Endothelial cell of umbilical vein (primary cell): ENCODE results near the gene LIMA1. TPM values are rescaled to one million over a fixed set of nuclear protein-coding genes. Genes with fewer than 3 reads are reported as not detected.

Experiments used
- BruUV-seq: library from RNA; stranded (reverse); fragments of 400-500 nt; replicated peaks from 2 replicates; lab custom pipeline; 2021; lab: Mats Ljungman, UMichigan
- CTCF ChIA-PET: fragments of 300-600, 350-600 bp; sonication (Branson Sonifier 250); formaldehyde crosslinking; loops from one replicate; lab custom pipeline; 2021; ENCODE audit warnings: antibody characterized with exemption, inconsistent platforms; lab: Charles Lee
- POLR2A ChIA-PET: fragments of 300-600, 350-600 bp; sonication (Branson Sonifier 250); formaldehyde crosslinking; loops from one replicate; lab custom pipeline; 2021; ENCODE audit warnings: antibody characterized with exemption, inconsistent platforms; lab: Charles Lee
- DNase-seq: peaks from one replicate; pipeline ENCODE4 v3.0.0-alpha.2; 2011; ENCODE audit warnings: low read depth, low spot score
- FAIRE-seq: peaks from 2 replicates; lab custom pipeline; 2011; peaks lifted over from hg19 to GRCh38; lab: Jason Lieb, UNC
- H2AFZ ChIP-seq: 2 replicates; pipeline ENCODE4 v1.6.0; 2012; ENCODE audit warnings: low read depth, low read length, control low read depth, inconsistent platforms
- H3K27ac ChIP-seq: 2 replicates; pipeline ENCODE4 v1.5.1; 2011; ENCODE audit warnings: low read depth, mild to moderate bottlenecking, control low read depth, low read length, moderate library complexity; ENCODE audit not compliant: insufficient read depth
- H3K27me3 ChIP-seq, 2 experiments: 2 replicates each; pipeline versions ENCODE4 v1.6.0 to v1.6.1; 2011; ENCODE audit warnings: low read length in 2 of 2, mixed read lengths in 1 of 2; ENCODE audit not compliant: control insufficient read depth in 2 of 2, insufficient read depth in 2 of 2
- H3K36me3 ChIP-seq, 2 experiments: 2 replicates in 1 of 2; 3 replicates in 1 of 2; pipeline ENCODE4 v1.5.1; 2011; ENCODE audit warnings: low read length in 2 of 2, mild to moderate bottlenecking in 1 of 2, moderate library complexity in 1 of 2; ENCODE audit not compliant: control insufficient read depth in 2 of 2, insufficient read depth in 2 of 2; ENCODE audit errors: extremely low read depth in 1 of 2
- H3K4me1 ChIP-seq: 3 replicates; pipeline ENCODE4 v1.5.1; 2011; ENCODE audit warnings: mild to moderate bottlenecking, low read length; ENCODE audit not compliant: control insufficient read depth, insufficient read depth; ENCODE audit errors: extremely low read depth
- H3K4me2 ChIP-seq: 2 replicates; pipeline ENCODE4 v1.6.1; 2011; ENCODE audit warnings: low read length, control low read depth, mixed read lengths; ENCODE audit not compliant: insufficient read depth
- H3K4me3 ChIP-seq, 3 experiments: fragments of 200-600 bp in 1 of 3; sonication (generic), shearing (Covaris generic) in 1 of 3; replicated peaks in 1 of 3; 2 replicates each; pipeline ENCODE4 v1.5.1; 2011 to 2016; ENCODE audit warnings: control low read depth in 3 of 3, low read length in 3 of 3, mild to moderate bottlenecking in 2 of 3, inconsistent platforms in 1 of 3, low read depth in 1 of 3, moderate library complexity in 1 of 3; ENCODE audit not compliant: insufficient read depth in 1 of 3
- H3K79me2 ChIP-seq: 2 replicates; pipeline ENCODE4 v1.6.0; 2012; ENCODE audit warnings: low read length, inconsistent platforms; ENCODE audit not compliant: control insufficient read depth, insufficient read depth
- H3K9ac ChIP-seq: replicated peaks from 2 replicates; pipeline ENCODE3; 2011; ENCODE audit warnings: low read length, control low read depth; ENCODE audit not compliant: insufficient read depth; ENCODE audit errors: extremely low read depth
- H3K9me1 ChIP-seq: replicated peaks from 3 replicates; pipeline ENCODE4 v1.6.0; 2011; ENCODE audit warnings: mild to moderate bottlenecking, low read length; ENCODE audit not compliant: control insufficient read depth, insufficient read depth; ENCODE audit errors: extremely low read depth
- H3K9me3 ChIP-seq: replicated peaks from 2 replicates; pipeline ENCODE4 v1.5.1; 2012; ENCODE audit warnings: low read length, inconsistent platforms; ENCODE audit not compliant: control insufficient read depth, insufficient read depth
- H4K20me1 ChIP-seq: replicated peaks from 2 replicates; pipeline ENCODE3; 2011; ENCODE audit warnings: mild to moderate bottlenecking, low read length; ENCODE audit not compliant: control insufficient read depth, insufficient read depth; ENCODE audit errors: extremely low read depth
- CTCF ChIP-seq, 2 donors: IDR thresholded peaks; 1 replicate in 1 of 2; 2 replicates in 1 of 2; pipeline ENCODE4 v1.5.1; 2011; ENCODE audit warnings: low read length in 2 of 2, mild to moderate bottlenecking in 2 of 2, moderate library complexity in 2 of 2, control low read depth in 1 of 2, inconsistent platforms in 1 of 2, low read depth in 1 of 2; ENCODE audit not compliant: insufficient read depth in 1 of 2; ENCODE audit errors: extremely low read depth in 1 of 2
- EZH2 ChIP-seq: IDR thresholded peaks from 2 replicates; pipeline ENCODE4 v1.6.1; 2012; ENCODE audit warnings: borderline replicate concordance, low read depth, mild to moderate bottlenecking, moderate library complexity, low read length, inconsistent platforms; ENCODE audit not compliant: severe bottlenecking
- FOS ChIP-seq: IDR thresholded peaks from 2 replicates; pipeline ENCODE4 v1.6.1; 2011; ENCODE audit warnings: mild to moderate bottlenecking, low read length, moderate library complexity, borderline replicate concordance; ENCODE audit not compliant: insufficient read depth
- GATA2 ChIP-seq: IDR thresholded peaks from 2 replicates; pipeline ENCODE4 v1.7.0; 2011; ENCODE audit warnings: low read depth, mild to moderate bottlenecking, moderate library complexity, mixed read lengths, low read length; ENCODE audit not compliant: insufficient read length, insufficient read depth
- JUN ChIP-seq: IDR thresholded peaks from 2 replicates; pipeline ENCODE4 v1.6.1; 2011; ENCODE audit warnings: borderline replicate concordance, low read depth; ENCODE audit not compliant: insufficient read length, insufficient read depth
- MYC ChIP-seq: IDR thresholded peaks from one replicate; pipeline ENCODE4 v1.6.1; 2011; ENCODE audit warnings: mild to moderate bottlenecking, low read depth, low read length
- POLR2A ChIP-seq: IDR thresholded peaks from 2 replicates; pipeline ENCODE4 v1.6.1; 2012; ENCODE audit warnings: low read depth, mild to moderate bottlenecking, control low read depth, low read length
- POLR2AphosphoS5 ChIP-seq: IDR thresholded peaks from 2 replicates; pipeline ENCODE4 v1.6.1; 2012; ENCODE audit warnings: low read depth, mild to moderate bottlenecking, control low read depth, low read length, moderate library complexity; ENCODE audit not compliant: insufficient read depth
- dilution Hi-C: fragments of 300-500 bp; cut with MboI; formaldehyde crosslinking; loops from one replicate; pipeline ENCODE4 v1.15.0; 2019; ENCODE audit warnings: low sequenced_read_pairs; ENCODE audit not compliant: extremely low pct_ligation_motif_present
- intact Hi-C: fragments of 100-400 bp; cut with micrococcal nuclease; formaldehyde crosslinking; loops from one replicate; pipeline ENCODE4 v1.10.0; 2022
- polyA plus RNA-seq, 4 experiments: library from polyadenylated mRNA; depleted of rRNA in 3 of 4; stranded (reverse) in 3 of 4; unstranded in 1 of 4; fragments of >200 nt; gene quantifications; 2 replicates each; pipeline versions ENCODE4 v1.2.1 to v1.2.3, GENCODE V29; 2011 to 2012; ENCODE audit warnings: missing spikeins in 1 of 4
- total RNA-seq: library from RNA; stranded (reverse); gene quantifications from 2 replicates; pipeline ENCODE4 v1.2.3, GENCODE V29; 2021
- TF ChIP-seq, protein P1 (sequence below): IDR thresholded peaks from 2 replicates; pipeline ENCODE4 v1.6.1; 2011; ENCODE audit not compliant: insufficient read depth, insufficient read length

LIMA1 gene
- total and polyA plus RNA-seq, 2 donors (not counting 3 experiments of a cell fraction or from before 2014, with no cell fraction given): 35.0 to 87.3 TPM

GRCh38 chr12:50279501-50279900, 3.8 kb downstream of the LIMA1 start:
- Histone ChIP-seq H3K79me2 (no peaks in the 10 kb centered on the region), H3K27ac (no peak overlapping the region), H3K9ac (no peak overlapping the region), H3K27me3 (no peaks in the 10 kb centered on the region), H3K4me3 (no peak overlapping the region), H4K20me1 (no peaks in the 10 kb centered on the region), H3K36me3 (no peaks in the 10 kb centered on the region), H3K4me2 (no peak overlapping the region), H2AFZ (no peak overlapping the region), H3K9me1 (no peaks in the 10 kb centered on the region), H3K9me3 (no peaks in the 10 kb centered on the region), H3K4me1 (peaks cover 26% of the 10 kb centered on the region)
- BruUV-seq: no TSS peak
- DNase-seq: no peak
- CTCF ChIA-PET: no interaction called here
- POLR2A ChIA-PET: no interaction called here
- TF ChIP-seq, protein P1, sequence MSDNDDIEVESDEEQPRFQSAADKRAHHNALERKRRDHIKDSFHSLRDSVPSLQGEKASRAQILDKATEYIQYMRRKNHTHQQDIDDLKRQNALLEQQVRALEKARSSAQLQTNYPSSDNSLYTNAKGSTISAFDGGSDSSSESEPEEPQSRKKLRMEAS: no peak
- TF ChIP-seq JUN (no peak), EZH2 (no peak), FOS (no peak), GATA2 (no peak), MYC (no peak), POLR2A (no peak), POLR2AphosphoS5 (no peak), CTCF (IDR thresholded peaks at IDR 0.05; ENCODE audit: extremely low read depth in 1 of 2, insufficient read depth in 1 of 2, low read depth in 1 of 2, low read length in 2 of 2) (no peak)
- dilution Hi-C loops: no loop called here
- intact Hi-C loops: no loop called here
- FAIRE-seq: no peak
